GM23338 (cell line): ENCODE data around the gene IL18BP. TPM values are rescaled to one million over a fixed set of nuclear protein-coding genes. Genes with fewer than 3 reads are reported as not detected.
A peak's percentile ranks its signal among the peaks of the same experiment; 100 is the strongest.

Source experiments
- ATAC-seq: fragments of 200-7000 bp; cut with Tn5 transposase; 3 replicates; pipeline ENCODE4 v1.9.1; 2020
- DNase-seq: peaks from one replicate; pipeline ENCODE4 v3.0.0-alpha.2; 2015; ENCODE audit warnings: low spot score
- H2AFZ ChIP-seq: fragments of 200-600 bp; sonication (generic); 2 replicates; pipeline ENCODE4 v1.8.0; 2016; ENCODE audit warnings: antibody characterized with exemption, mild to moderate bottlenecking, moderate library complexity
- H3F3A ChIP-seq: fragments of 200-600 bp; sonication (generic); replicated peaks from 2 replicates; pipeline ENCODE4 v1.8.0; 2017; ENCODE audit warnings: antibody characterized with exemption, mixed run types, low read depth
- H3K27ac ChIP-seq: fragments of 200-600 bp; sonication (generic); 2 replicates; pipeline ENCODE4 v1.6.1; 2016; ENCODE audit warnings: low read depth
- H3K27me3 ChIP-seq: fragments of 200-600 bp; sonication (generic); 2 replicates; pipeline ENCODE4 v1.8.0; 2016; ENCODE audit warnings: mild to moderate bottlenecking, mixed run types, moderate library complexity; ENCODE audit not compliant: insufficient read depth
- H3K36me3 ChIP-seq: fragments of 200-600 bp; sonication (generic); 2 replicates; pipeline ENCODE4 v1.8.0; 2016; ENCODE audit warnings: mild to moderate bottlenecking; ENCODE audit not compliant: insufficient read depth
- H3K4me1 ChIP-seq: fragments of 200-600 bp; sonication (generic); 2 replicates; pipeline ENCODE4 v1.8.0; 2016; ENCODE audit warnings: mild to moderate bottlenecking, moderate library complexity; ENCODE audit not compliant: insufficient read depth
- H3K4me2 ChIP-seq: fragments of 200-600 bp; sonication (generic); 2 replicates; pipeline ENCODE4 v1.7.1; 2017; ENCODE audit warnings: mixed run types
- H3K4me3 ChIP-seq: fragments of 200-600 bp; sonication (generic); 2 replicates; pipeline ENCODE4 v1.6.1; 2016; ENCODE audit warnings: mixed run types
- H3K79me2 ChIP-seq: fragments of 200-600 bp; sonication (generic); replicated peaks from 2 replicates; pipeline ENCODE4 v1.8.0; 2017; ENCODE audit warnings: mild to moderate bottlenecking; ENCODE audit not compliant: insufficient read depth
- H3K9me2 ChIP-seq: fragments of 200-600 bp; sonication (generic); 2 replicates; pipeline ENCODE4 v1.8.0; 2017; ENCODE audit not compliant: insufficient read depth
- H4K20me1 ChIP-seq: fragments of 200-600 bp; sonication (generic); replicated peaks from 2 replicates; pipeline ENCODE4 v1.8.0; 2017; ENCODE audit warnings: mild to moderate bottlenecking; ENCODE audit not compliant: insufficient read depth
- H3K27ac Mint-ChIP-seq: 2 replicates; pipeline ENCODE4 v1.8.0; 2020; ENCODE audit warnings: inconsistent platforms, mild to moderate bottlenecking, moderate library complexity, mixed read lengths
- H3K27me3 Mint-ChIP-seq: 3 replicates; pipeline ENCODE4 v1.8.0; 2022; ENCODE audit warnings: low read depth, mild to moderate bottlenecking, moderate library complexity, mixed read lengths, inconsistent platforms; ENCODE audit not compliant: insufficient read depth, poor library complexity
- H3K36me3 Mint-ChIP-seq: 3 replicates; pipeline ENCODE4 v1.8.0; 2021; ENCODE audit warnings: low read depth, mild to moderate bottlenecking, inconsistent platforms, moderate library complexity, mixed read lengths
- H3K4me1 Mint-ChIP-seq: 3 replicates; pipeline ENCODE4 v1.8.0; 2020; ENCODE audit warnings: mild to moderate bottlenecking, inconsistent platforms, mixed read lengths
- H3K4me3 Mint-ChIP-seq: 3 replicates; pipeline ENCODE4 v1.8.0; 2021; ENCODE audit warnings: moderate library complexity, mild to moderate bottlenecking, inconsistent platforms, mixed read lengths
- H3K9me3 Mint-ChIP-seq: 3 replicates; pipeline ENCODE4 v1.8.0; 2020; ENCODE audit warnings: moderate library complexity, mild to moderate bottlenecking, inconsistent platforms, mixed read lengths
- CREB1 ChIP-seq: fragments of 250-450 bp; sonication (Bioruptor Pico); IDR thresholded peaks from 2 replicates; pipeline ENCODE4 v1.5.0; 2020; ENCODE audit warnings: low read depth, mild to moderate bottlenecking, moderate library complexity
- EZH2 ChIP-seq: fragments of 200-600 bp; sonication (generic); IDR thresholded peaks from one replicate; pipeline ENCODE4 v1.8.0; 2017; ENCODE audit warnings: antibody characterized with exemption, mild to moderate bottlenecking, low read depth; ENCODE audit not compliant: unreplicated experiment
- POLR2AphosphoS5 ChIP-seq: IDR thresholded peaks from 2 replicates; pipeline ENCODE4 v1.6.1; 2016; ENCODE audit warnings: antibody characterized with exemption, low read depth
- STAT1 ChIP-seq: IDR thresholded peaks from one replicate; pipeline ENCODE4 v1.6.1; 2016; ENCODE audit warnings: antibody characterized with exemption; ENCODE audit not compliant: unreplicated experiment
- ZNF114 ChIP-seq: fragments of 250-450 bp; sonication (Bioruptor Pico); IDR thresholded peaks from 2 replicates; pipeline ENCODE4 v1.5.0; 2020; ENCODE audit warnings: mild to moderate bottlenecking, moderate library complexity
- ZNF331 ChIP-seq: fragments of 250-450 bp; sonication (Bioruptor Pico); IDR thresholded peaks from 2 replicates; pipeline ENCODE4 v1.5.0; 2020; ENCODE audit warnings: low read depth, mild to moderate bottlenecking, moderate library complexity
- polyA plus RNA-seq: library from polyadenylated mRNA; unstranded; fragments of >200 nt; fragmentation: Nextera tagmentation; extraction: Ambion mirVana; gene quantifications from 2 replicates; pipeline ENCODE4 v1.2.1, GENCODE V29; 2016
- total RNA-seq: library from RNA; depleted of rRNA; stranded (reverse); fragments of >200 nt; shearing (Covaris generic); gene quantifications from 2 replicates; pipeline ENCODE4 v1.2.3, GENCODE V29; 2014
- TF ChIP-seq, protein P1 (sequence below), 2 experiments: fragments of 200-600 bp in 1 of 2; sonication (generic) in 1 of 2; conservative IDR thresholded peaks; 2 replicates each; pipeline versions ENCODE4 v1.5.1 to v1.6.1; 2016 to 2017; ENCODE audit warnings: antibody characterized with exemption in 2 of 2, low read depth in 2 of 2, mild to moderate bottlenecking in 2 of 2, moderate library complexity in 1 of 2
- TF ChIP-seq, protein P2 (sequence below): IDR thresholded peaks from 2 replicates; pipeline ENCODE4 v1.6.1; 2016; ENCODE audit warnings: antibody characterized with exemption
- TF ChIP-seq, protein P3 (sequence below): fragments of 250-450 bp; sonication (Bioruptor Pico); IDR thresholded peaks from 2 replicates; pipeline ENCODE4 v1.5.0; 2020; ENCODE audit warnings: mild to moderate bottlenecking, moderate library complexity

The IL18BP gene
- total and polyA plus RNA-seq, 2 experiments from 2014 or later, result 3.8 to 11.2 TPM

DNA sequence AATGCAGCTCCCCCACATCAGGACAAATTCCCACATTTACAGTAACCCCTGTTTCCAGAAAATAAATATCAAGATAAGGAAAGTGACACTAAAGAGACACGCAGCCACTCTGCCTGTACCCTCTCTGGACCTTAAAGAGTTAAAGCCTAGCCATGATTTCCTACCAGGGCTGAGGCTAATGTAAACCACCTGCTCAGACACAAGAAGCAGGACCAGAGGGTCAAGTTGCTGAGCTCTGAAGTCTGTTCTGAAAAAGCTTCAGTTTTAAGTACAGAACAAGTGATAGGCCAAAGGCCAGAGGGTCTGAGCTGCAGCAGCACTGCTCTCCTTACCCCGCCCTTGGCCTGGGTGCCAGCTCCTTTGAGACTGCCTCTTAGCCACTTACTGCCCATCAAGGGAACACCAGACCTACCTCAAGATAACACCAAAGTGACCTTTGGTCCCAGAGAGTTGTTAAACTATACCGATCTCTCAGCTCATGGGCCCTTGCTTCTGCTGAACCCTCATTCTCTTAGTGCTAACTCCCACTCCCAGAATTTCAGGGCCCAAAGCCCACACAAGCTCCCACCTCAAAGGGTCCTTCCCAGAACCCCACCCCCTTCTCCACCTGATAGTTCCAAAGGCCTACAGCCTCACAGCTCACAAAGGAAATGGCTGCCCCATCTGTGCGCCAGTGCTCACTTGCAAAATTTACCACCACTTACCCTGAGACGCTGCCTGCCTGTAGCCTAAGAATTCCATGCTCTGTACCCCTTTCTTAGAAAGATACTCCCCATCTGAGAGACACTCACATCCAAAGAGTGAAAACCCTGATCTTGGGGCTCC lies 40.5 kb downstream of the IL18BP start (continued):
- TF ChIP-seq ZNF331 (no peak), ZNF114 (CRISPR knock-in tag) (no peak), EZH2 (no peak), POLR2AphosphoS5 (no peak), STAT1 (no peak), CREB1 (CRISPR knock-in tag) (no peak)
- TF ChIP-seq, protein P1, sequence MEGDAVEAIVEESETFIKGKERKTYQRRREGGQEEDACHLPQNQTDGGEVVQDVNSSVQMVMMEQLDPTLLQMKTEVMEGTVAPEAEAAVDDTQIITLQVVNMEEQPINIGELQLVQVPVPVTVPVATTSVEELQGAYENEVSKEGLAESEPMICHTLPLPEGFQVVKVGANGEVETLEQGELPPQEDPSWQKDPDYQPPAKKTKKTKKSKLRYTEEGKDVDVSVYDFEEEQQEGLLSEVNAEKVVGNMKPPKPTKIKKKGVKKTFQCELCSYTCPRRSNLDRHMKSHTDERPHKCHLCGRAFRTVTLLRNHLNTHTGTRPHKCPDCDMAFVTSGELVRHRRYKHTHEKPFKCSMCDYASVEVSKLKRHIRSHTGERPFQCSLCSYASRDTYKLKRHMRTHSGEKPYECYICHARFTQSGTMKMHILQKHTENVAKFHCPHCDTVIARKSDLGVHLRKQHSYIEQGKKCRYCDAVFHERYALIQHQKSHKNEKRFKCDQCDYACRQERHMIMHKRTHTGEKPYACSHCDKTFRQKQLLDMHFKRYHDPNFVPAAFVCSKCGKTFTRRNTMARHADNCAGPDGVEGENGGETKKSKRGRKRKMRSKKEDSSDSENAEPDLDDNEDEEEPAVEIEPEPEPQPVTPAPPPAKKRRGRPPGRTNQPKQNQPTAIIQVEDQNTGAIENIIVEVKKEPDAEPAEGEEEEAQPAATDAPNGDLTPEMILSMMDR (conservative IDR thresholded peaks at IDR 0.05; ENCODE audit: low read depth in 2 of 2), result no peak
- TF ChIP-seq, protein P2, sequence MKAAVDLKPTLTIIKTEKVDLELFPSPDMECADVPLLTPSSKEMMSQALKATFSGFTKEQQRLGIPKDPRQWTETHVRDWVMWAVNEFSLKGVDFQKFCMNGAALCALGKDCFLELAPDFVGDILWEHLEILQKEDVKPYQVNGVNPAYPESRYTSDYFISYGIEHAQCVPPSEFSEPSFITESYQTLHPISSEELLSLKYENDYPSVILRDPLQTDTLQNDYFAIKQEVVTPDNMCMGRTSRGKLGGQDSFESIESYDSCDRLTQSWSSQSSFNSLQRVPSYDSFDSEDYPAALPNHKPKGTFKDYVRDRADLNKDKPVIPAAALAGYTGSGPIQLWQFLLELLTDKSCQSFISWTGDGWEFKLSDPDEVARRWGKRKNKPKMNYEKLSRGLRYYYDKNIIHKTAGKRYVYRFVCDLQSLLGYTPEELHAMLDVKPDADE, result no peak

DNA sequence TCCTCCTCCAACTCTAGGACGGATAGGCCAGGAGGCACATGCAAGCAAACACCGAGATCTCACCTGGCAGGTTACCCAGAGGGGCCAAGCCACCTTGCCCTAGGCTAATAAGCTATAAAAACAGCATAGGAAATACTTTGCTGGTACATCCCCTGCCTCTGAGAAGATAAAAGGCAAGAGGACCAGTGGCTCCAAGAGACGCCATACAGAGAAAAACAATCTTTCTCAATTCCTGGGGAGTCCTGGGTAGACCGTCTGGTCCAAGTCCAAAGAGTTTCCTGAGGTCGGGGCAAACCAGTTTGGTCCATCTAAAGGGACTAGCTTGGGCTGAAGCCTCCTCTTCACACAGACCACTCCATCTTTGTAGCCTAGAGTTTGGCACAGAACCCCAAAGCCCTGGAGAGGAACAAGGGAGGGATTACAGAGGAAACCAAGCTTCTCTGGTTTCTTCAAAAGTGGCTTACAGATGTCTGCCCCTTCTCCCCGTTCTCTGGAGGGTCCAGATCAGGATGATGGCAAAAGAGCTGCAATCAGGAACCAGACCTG lies 41.2 kb downstream of the IL18BP start:
- peaks cover 5% of the 10 kb centered on the region for H3F3A ChIP-seq
- Mint-ChIP-seq H3K36me3 (peaks cover 12% of the 10 kb centered on the region), H3K27ac (no peak overlapping the region), H3K27me3 (peaks cover 4% of the 10 kb centered on the region), H3K9me3 (no peaks in the 10 kb centered on the region), H3K4me3 (no peak overlapping the region), H3K4me1 (peaks cover 8% of the 10 kb centered on the region)
- ATAC-seq (no peak), DNase-seq (no peak)
- no peaks in the 10 kb centered on the region; the same call in 1 of the 2 replicates for H3K36me3 ChIP-seq
- peak overlapping the region; percentile 81 for H3K27ac ChIP-seq
- TF ChIP-seq, protein P3, sequence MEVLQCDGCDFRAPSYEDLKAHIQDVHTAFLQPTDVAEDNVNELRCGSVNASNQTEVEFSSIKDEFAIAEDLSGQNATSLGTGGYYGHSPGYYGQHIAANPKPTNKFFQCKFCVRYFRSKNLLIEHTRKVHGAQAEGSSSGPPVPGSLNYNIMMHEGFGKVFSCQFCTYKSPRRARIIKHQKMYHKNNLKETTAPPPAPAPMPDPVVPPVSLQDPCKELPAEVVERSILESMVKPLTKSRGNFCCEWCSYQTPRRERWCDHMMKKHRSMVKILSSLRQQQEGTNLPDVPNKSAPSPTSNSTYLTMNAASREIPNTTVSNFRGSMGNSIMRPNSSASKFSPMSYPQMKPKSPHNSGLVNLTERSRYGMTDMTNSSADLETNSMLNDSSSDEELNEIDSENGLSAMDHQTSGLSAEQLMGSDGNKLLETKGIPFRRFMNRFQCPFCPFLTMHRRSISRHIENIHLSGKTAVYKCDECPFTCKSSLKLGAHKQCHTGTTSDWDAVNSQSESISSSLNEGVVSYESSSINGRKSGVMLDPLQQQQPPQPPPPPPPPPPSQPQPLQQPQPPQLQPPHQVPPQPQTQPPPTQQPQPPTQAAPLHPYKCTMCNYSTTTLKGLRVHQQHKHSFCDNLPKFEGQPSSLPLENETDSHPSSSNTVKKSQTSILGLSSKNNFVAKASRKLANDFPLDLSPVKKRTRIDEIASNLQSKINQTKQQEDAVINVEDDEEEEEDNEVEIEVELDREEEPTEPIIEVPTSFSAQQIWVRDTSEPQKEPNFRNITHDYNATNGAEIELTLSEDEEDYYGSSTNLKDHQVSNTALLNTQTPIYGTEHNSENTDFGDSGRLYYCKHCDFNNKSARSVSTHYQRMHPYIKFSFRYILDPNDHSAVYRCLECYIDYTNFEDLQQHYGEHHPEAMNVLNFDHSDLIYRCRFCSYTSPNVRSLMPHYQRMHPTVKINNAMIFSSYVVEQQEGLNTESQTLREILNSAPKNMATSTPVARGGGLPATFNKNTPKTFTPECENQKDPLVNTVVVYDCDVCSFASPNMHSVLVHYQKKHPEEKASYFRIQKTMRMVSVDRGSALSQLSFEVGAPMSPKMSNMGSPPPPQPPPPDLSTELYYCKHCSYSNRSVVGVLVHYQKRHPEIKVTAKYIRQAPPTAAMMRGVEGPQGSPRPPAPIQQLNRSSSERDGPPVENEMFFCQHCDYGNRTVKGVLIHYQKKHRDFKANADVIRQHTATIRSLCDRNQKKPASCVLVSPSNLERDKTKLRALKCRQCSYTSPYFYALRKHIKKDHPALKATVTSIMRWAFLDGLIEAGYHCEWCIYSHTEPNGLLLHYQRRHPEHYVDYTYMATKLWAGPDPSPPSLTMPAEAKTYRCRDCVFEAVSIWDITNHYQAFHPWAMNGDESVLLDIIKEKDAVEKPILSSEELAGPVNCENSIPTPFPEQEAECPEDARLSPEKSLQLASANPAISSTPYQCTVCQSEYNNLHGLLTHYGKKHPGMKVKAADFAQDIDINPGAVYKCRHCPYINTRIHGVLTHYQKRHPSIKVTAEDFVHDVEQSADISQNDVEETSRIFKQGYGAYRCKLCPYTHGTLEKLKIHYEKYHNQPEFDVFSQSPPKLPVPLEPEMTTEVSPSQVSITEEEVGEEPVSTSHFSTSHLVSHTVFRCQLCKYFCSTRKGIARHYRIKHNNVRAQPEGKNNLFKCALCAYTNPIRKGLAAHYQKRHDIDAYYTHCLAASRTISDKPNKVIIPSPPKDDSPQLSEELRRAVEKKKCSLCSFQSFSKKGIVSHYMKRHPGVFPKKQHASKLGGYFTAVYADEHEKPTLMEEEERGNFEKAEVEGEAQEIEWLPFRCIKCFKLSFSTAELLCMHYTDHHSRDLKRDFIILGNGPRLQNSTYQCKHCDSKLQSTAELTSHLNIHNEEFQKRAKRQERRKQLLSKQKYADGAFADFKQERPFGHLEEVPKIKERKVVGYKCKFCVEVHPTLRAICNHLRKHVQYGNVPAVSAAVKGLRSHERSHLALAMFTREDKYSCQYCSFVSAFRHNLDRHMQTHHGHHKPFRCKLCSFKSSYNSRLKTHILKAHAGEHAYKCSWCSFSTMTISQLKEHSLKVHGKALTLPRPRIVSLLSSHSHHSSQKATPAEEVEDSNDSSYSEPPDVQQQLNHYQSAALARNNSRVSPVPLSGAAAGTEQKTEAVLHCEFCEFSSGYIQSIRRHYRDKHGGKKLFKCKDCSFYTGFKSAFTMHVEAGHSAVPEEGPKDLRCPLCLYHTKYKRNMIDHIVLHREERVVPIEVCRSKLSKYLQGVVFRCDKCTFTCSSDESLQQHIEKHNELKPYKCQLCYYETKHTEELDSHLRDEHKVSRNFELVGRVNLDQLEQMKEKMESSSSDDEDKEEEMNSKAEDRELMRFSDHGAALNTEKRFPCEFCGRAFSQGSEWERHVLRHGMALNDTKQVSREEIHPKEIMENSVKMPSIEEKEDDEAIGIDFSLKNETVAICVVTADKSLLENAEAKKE (CRISPR knock-in tag), result no peak
- no peaks in the 10 kb centered on the region for H3K27me3 ChIP-seq
- peaks cover 5% of the 10 kb centered on the region; the same call in 1 of the 2 replicates for H4K20me1 ChIP-seq
- peak overlapping the region; percentile 71 for H3K4me2 ChIP-seq
- H2AFZ ChIP-seq, result no peak overlapping the region
- H3K9me2 ChIP-seq, result no peaks in the 10 kb centered on the region
- H3K4me3 ChIP-seq, result peak overlapping the region; percentile 51; the same call in 1 of the 2 replicates
- peaks cover 41% of the 10 kb centered on the region for H3K4me1 ChIP-seq
- peaks cover 77% of the 10 kb centered on the region for H3K79me2 ChIP-seq
